T-helper 2 cell treated with Interferon-gamma antibody and Interleukin-4, amounts not matched to agents 5 μg/mL and 100 μg/mL, for 36 hours (primary cell): Measurements from ENCODE around the gene ROBO3.

Experiments used
- DNase-seq: peaks from one replicate; pipeline ENCODE4 v3.0.0; 2021; ENCODE audit warnings: low spot score
- H3K27ac Mint-ChIP-seq: one replicate; pipeline ENCODE4 v1.8.0; 2021; ENCODE audit warnings: mild to moderate bottlenecking, mixed read lengths
- H3K27me3 Mint-ChIP-seq: one replicate; pipeline ENCODE4 v1.8.0; 2021; ENCODE audit warnings: low read depth, mixed read lengths
- H3K36me3 Mint-ChIP-seq: one replicate; pipeline ENCODE4 v1.8.0; 2021; ENCODE audit warnings: low read depth, mixed read lengths
- H3K4me1 Mint-ChIP-seq: one replicate; pipeline ENCODE4 v1.8.0; 2021; ENCODE audit warnings: low read depth, mixed read lengths
- H3K4me3 Mint-ChIP-seq: one replicate; pipeline ENCODE4 v1.8.0; 2022; ENCODE audit warnings: mild to moderate bottlenecking, moderate library complexity, mixed read lengths
- H3K9me3 Mint-ChIP-seq: one replicate; pipeline ENCODE4 v1.8.0; 2021; ENCODE audit warnings: mixed read lengths

Gene ROBO3

DNA sequence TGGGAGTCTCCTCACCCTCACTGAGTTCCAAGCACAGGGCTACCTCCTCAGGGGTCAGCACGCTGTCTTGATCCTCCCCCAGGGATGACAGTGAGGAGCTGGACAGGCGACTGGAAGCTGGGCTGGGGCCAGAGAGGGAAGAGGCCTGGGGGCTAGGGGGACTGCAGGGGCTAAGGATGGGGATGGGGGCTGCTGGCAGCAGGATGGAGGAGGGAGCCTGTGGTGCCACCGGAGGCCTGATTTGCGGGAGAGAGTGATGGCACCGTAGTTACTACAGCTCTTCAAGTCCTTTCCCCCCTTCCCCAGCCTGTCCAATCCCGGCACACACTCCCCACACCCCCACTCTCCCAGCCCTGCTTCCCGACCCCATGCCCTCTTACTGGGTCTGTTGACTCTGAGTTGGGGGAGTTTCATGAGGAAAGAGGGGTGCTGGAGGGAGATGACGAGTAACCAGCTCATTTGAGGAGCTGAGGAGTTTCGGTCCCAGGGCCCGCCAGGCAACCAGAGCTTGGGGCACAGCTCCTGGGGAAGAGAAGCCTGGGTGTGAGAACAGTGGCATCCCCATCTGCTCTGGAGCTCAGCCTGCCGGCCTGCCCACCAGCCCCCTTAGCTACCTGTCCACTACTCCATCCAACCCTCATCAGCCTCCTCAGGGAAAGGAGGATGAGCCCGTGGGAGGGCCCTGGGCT lies 21.9 kb downstream of the ROBO3 start:
- H3K9me3 Mint-ChIP-seq: no peaks in the 10 kb centered on the region
- H3K27me3 Mint-ChIP-seq: peaks cover 9% of the 10 kb centered on the region
- no peaks in the 10 kb centered on the region for H3K4me1 Mint-ChIP-seq
- DNase-seq: no peak
- no peak overlapping the region for H3K4me3 Mint-ChIP-seq
- no peaks in the 10 kb centered on the region for H3K36me3 Mint-ChIP-seq
- no peak overlapping the region for H3K27ac Mint-ChIP-seq

DNA sequence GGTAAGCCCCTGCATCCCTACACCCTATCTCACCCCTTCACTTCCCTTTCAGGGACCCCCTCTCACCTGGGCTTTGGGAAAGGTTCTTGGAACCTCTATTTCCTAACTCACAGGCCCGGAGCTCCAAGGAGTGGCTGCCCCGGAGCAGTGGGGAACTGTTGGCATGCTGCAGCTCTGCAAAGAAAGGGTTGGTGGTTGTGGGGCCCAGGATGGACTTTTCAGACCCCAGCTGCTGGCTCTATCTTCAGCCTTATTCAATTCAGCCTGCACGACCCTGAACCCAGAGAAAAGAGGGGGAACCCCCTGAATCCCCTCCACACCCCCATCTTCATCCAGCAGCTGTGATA lies 22.4 kb downstream of the ROBO3 start:
- Mint-ChIP-seq H3K27ac (no peak overlapping the region), H3K9me3 (no peaks in the 10 kb centered on the region), H3K27me3 (peaks cover 13% of the 10 kb centered on the region), H3K4me3 (no peak overlapping the region), H3K36me3 (no peaks in the 10 kb centered on the region), H3K4me1 (no peaks in the 10 kb centered on the region)
- DNase-seq: no peak

- no peak overlapping the region for H3K4me3 Mint-ChIP-seq
- no peaks in the 10 kb centered on the region for H3K9me3 Mint-ChIP-seq
- no peak overlapping the region for H3K27ac Mint-ChIP-seq
- no peak for DNase-seq
- no peaks in the 10 kb centered on the region for H3K4me1 Mint-ChIP-seq
- H3K27me3 Mint-ChIP-seq: peaks cover 17% of the 10 kb centered on the region
- no peaks in the 10 kb centered on the region for H3K36me3 Mint-ChIP-seq
Observed at GRCh38 chr11:124889191-124890091, 24.2 kb downstream of the ROBO3 start.

DNA sequence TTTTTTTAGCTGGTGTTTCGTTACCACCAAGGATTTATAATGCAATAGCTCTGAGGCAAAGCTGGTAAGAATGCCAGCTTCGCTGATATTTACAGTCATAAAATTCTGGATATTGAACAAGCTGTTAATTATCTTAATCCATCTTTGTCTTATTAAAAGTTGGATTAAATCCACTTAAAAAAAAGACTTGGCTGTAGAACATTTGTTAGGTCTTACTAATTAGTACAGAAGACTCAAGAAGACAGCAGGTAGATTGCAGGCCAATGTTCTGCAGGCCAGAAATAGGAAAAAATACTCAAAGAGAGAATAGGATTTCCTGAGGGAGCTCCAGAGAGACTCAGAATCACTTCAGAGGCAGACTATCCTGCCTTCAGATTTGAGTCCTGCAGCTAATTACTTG lies 24.9 kb downstream of the ROBO3 start:
- Mint-ChIP-seq H3K9me3 (no peaks in the 10 kb centered on the region), H3K4me3 (no peak overlapping the region), H3K4me1 (no peaks in the 10 kb centered on the region), H3K27ac (no peak overlapping the region), H3K36me3 (no peaks in the 10 kb centered on the region), H3K27me3 (peaks cover 17% of the 10 kb centered on the region)
- no peak for DNase-seq

DNA sequence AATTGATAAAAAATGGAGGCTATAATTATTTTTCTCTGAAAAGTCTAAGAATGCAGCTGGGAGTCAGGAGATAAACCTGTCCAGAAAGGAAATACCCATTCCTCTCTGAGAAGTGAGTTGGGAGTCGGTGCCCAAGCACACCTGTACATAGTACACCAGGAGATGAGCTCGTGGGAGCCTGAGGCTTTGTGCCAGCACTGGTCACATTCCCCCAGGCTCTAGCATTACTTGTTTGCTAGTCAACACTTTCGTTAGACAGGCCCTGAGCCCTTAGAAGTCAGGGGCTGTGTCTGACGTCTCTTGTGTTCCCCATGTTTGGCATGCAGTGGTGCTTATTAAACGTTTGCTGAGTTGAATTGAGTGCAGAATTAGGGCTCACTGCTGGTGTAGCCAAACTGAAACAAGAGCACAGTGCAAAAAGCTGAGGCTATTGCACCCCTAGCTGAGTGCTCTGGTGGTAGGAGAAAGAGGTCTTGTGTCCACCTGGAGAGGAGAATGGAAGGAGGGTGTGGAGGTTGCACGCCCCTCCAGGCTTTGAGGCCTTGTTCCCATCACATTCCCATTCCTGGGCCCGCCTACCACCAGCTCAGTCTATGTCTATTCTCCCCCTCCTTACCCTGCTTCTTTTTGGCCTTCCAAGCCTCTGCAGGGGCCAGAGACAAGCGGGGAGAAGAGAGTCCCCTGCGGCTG lies 25.6 kb downstream of the ROBO3 start:
- no peak overlapping the region for H3K27ac Mint-ChIP-seq
- peaks cover 17% of the 10 kb centered on the region for H3K27me3 Mint-ChIP-seq
- no peaks in the 10 kb centered on the region for H3K36me3 Mint-ChIP-seq
- H3K9me3 Mint-ChIP-seq: no peaks in the 10 kb centered on the region
- no peak for DNase-seq
- no peak overlapping the region for H3K4me3 Mint-ChIP-seq
- H3K4me1 Mint-ChIP-seq: no peaks in the 10 kb centered on the region

DNA sequence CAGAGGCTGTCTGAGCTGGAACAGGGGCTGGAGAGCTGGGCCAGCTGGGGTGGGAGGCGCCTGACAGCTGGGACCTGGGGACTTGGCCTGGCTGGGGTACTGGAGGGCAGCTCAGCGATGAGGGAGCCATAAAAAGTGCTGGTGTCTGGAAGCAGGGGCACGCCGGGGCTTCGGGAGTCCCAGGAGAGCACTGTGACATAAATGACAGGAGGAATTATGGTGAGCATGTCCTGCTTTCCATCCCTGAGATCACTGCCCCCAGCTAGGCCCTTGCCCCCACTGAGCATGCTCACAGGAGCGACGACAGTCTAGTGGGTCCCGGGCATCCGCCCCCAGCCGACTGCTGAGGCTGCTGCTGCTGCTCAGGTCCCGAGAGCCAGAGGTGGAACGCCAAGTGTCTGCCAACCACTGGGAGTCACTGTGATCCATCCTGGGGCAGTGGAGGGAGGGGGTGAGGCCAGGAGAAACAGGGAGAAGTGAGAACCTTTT lies 26.2 kb downstream of the ROBO3 start:
- H3K27ac Mint-ChIP-seq: no peak overlapping the region
- H3K4me1 Mint-ChIP-seq: no peaks in the 10 kb centered on the region
- DNase-seq: no peak
- H3K9me3 Mint-ChIP-seq: no peaks in the 10 kb centered on the region
- H3K27me3 Mint-ChIP-seq: peaks cover 17% of the 10 kb centered on the region
- H3K4me3 Mint-ChIP-seq: no peak overlapping the region
- no peaks in the 10 kb centered on the region for H3K36me3 Mint-ChIP-seq

GRCh38 chr11:124892146-124892545 lies 26.9 kb downstream of the ROBO3 start:
- H3K4me1 Mint-ChIP-seq: no peaks in the 10 kb centered on the region
- no peak overlapping the region for H3K4me3 Mint-ChIP-seq
- no peaks in the 10 kb centered on the region for H3K36me3 Mint-ChIP-seq
- DNase-seq: no peak
- peaks cover 17% of the 10 kb centered on the region for H3K27me3 Mint-ChIP-seq
- H3K27ac Mint-ChIP-seq: no peak overlapping the region
- H3K9me3 Mint-ChIP-seq: no peaks in the 10 kb centered on the region

GRCh38 chr11:124892750-124893454 lies 27.7 kb downstream of the ROBO3 start:
- Mint-ChIP-seq H3K4me3 (no peak overlapping the region), H3K9me3 (no peaks in the 10 kb centered on the region), H3K27ac (no peak overlapping the region), H3K4me1 (peaks cover 2% of the 10 kb centered on the region), H3K36me3 (no peaks in the 10 kb centered on the region), H3K27me3 (peaks cover 20% of the 10 kb centered on the region)
- no peak for DNase-seq

DNA sequence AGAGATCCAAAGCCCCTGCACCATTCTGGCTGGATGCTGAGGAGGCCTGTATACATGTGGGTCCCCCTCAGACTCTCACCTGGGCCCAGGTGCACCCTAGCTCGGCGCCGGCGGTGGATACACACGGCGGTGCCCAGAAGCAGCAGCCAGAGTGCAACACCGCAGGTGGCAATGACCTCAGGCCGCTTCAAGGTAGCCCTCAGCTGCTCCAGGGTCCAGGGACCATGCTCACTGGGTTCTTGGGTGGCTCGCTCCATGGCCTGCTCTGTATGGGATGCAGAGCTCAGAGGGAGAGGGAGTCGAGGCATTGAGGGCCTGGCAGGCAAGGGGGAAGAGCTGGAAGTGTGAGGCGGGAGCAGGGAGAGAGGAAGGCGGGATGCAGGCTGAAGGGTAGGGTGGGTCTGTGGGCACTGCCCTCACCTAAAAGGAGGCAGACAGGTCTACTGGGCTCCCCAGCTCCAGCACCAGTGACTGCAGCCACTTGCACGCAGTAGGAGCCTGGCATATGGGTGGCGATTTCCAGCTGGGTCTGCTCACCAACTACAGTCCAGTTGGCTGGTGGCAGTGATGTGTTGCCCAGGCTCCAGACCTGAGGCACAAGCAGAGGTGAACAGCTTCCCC lies 28.7 kb downstream of the ROBO3 start:
- H3K4me3 Mint-ChIP-seq: no peak overlapping the region
- peaks cover 2% of the 10 kb centered on the region for H3K4me1 Mint-ChIP-seq
- no peak for DNase-seq
- no peaks in the 10 kb centered on the region for H3K9me3 Mint-ChIP-seq
- H3K27ac Mint-ChIP-seq: no peak overlapping the region
- no peaks in the 10 kb centered on the region for H3K36me3 Mint-ChIP-seq
- peaks cover 16% of the 10 kb centered on the region for H3K27me3 Mint-ChIP-seq

GRCh38 chr11:124894606-124895430 lies 29.6 kb downstream of the ROBO3 start:
- peaks cover 19% of the 10 kb centered on the region for H3K27me3 Mint-ChIP-seq
- peaks cover 2% of the 10 kb centered on the region for H3K4me1 Mint-ChIP-seq
- H3K4me3 Mint-ChIP-seq: no peak overlapping the region
- H3K9me3 Mint-ChIP-seq: no peaks in the 10 kb centered on the region
- no peak for DNase-seq
- H3K27ac Mint-ChIP-seq: no peak overlapping the region
- H3K36me3 Mint-ChIP-seq: no peaks in the 10 kb centered on the region

DNA sequence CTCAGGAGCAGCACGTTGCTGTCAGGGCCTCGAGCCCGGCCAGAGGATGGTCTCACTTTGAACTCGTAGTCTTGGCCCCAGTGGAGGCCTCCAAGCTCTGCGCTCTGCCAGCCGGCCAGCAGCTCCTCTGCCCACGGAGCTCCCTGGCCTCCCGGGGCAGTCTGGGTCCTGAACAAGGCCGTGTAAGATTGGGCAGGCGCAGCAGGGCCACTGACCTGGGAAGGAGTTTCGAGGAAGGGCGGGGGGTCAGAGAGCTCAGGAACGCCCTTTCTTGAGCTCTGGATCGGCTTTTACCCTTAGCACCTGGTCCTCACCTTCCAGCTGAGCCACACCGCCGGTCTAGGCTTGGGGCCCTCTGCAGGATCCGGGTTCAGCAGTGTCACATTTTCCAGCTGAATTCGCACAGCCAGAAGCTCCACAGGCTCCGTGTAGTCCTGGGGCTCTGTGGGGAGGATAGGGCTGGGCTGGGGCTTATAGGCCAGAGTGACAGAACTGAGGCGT lies 30.3 kb downstream of the ROBO3 start:
- no peak overlapping the region for H3K27ac Mint-ChIP-seq
- H3K4me3 Mint-ChIP-seq: no peak overlapping the region
- DNase-seq: no peak
- peaks cover 19% of the 10 kb centered on the region for H3K27me3 Mint-ChIP-seq
- H3K4me1 Mint-ChIP-seq: peaks cover 2% of the 10 kb centered on the region
- no peaks in the 10 kb centered on the region for H3K36me3 Mint-ChIP-seq
- no peaks in the 10 kb centered on the region for H3K9me3 Mint-ChIP-seq

DNA sequence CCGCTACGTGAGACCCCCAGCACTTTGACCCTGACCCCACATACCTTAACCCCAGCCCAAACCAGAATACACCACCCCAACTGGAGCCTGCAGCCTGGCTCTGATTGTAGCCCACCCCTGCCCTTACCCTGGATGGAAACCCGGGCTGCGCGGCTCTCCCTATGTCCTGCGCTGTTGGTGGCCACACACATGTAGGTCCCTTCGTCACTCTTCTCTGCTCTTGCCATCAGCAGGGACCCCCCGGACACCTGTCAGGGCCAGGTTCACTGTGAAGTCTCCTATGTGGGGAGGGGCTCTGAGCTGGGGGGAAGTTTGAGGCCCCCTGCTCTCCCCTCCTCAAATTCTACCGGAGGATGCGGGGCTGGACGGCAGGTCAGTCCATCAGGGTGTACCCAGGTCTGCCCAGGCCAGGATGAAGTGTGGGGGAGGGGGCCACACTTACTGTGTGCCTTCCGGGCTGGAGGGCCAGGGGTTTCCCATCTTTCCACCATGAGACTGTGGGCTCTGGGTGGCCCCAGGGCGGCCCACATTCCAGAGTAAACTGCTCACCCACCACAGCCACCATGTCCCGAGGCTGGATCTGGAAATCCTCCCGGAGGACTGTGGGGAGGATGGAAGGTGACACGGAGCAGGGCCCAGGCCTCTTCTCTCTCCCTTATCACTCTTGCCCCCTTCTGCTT lies 31.0 kb downstream of the ROBO3 start:
- peaks cover 2% of the 10 kb centered on the region for H3K4me1 Mint-ChIP-seq
- no peaks in the 10 kb centered on the region for H3K36me3 Mint-ChIP-seq
- no peak for DNase-seq
- H3K9me3 Mint-ChIP-seq: no peaks in the 10 kb centered on the region
- H3K4me3 Mint-ChIP-seq: no peak overlapping the region
- H3K27me3 Mint-ChIP-seq: peaks cover 24% of the 10 kb centered on the region
- no peak overlapping the region for H3K27ac Mint-ChIP-seq
